ENCODE measurements around the gene LIMS3.
"Not testable (repeated sequence)": the region's sequence is repeated elsewhere in the genome, so short reads cannot be mapped to it uniquely, and the experiment has no call there.

LIMS3 gene

DNA sequence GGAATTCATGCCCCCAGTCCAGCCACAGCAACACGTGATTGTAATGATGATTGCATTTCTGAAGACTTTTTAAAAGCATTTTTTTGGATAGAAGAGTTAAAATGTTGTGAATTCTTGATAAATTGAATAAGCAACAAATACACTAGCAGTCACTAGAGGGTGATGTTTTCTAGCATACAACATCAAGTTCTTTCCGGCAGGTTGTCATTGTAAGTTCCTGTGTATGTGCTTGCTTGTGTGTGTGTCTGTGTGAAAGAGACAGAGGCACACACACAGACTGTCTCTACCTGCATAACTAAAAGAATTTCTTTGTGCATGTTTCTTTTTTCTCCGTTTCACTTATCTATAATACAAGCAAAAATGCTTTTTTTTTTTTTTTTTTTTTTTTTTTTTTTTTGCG is 8.6 kb upstream of the LIMS3 start:
- not testable (repeated sequence) for H2BK5ac ChIP-seq (ENCODE audit: low read length); H3K4me3 ChIP-seq (ENCODE audit: low read length); DNase-seq; H3K79me2 ChIP-seq (ENCODE audit: control insufficient read depth, insufficient read depth, low read length); H3K23ac ChIP-seq (ENCODE audit: low read length); H3K27ac ChIP-seq (ENCODE audit: low read depth, low read length); H2BK15ac ChIP-seq (replicated peaks; ENCODE audit: low read depth); H4K8ac ChIP-seq (ENCODE audit: low read depth, low read length); H3K56ac ChIP-seq (ENCODE audit: low read length); H3K27me3 ChIP-seq (ENCODE audit: insufficient read depth, low read length, poor library complexity); H3K4me2 ChIP-seq (ENCODE audit: low read length); H3K18ac ChIP-seq (ENCODE audit: low read length); H3K4me1 ChIP-seq (ENCODE audit: control insufficient read depth, low read depth, low read length); H3K79me1 ChIP-seq (ENCODE audit: low read length); H4K5ac ChIP-seq (ENCODE audit: low read length); H2BK120ac ChIP-seq (ENCODE audit: low read depth, low read length); H3K4ac ChIP-seq (ENCODE audit: low read depth, low read length); H3K36me3 ChIP-seq (ENCODE audit: control insufficient read depth, insufficient read depth, low read length); H2AK5ac ChIP-seq (ENCODE audit: low read length); H3K9ac ChIP-seq (ENCODE audit: low read length)
- no CpG with 5 or more reads among the region's 4 CpGs for WGBS (ENCODE audit: extremely low coverage, insufficient coverage, low lambda C conversion rate)

DNA sequence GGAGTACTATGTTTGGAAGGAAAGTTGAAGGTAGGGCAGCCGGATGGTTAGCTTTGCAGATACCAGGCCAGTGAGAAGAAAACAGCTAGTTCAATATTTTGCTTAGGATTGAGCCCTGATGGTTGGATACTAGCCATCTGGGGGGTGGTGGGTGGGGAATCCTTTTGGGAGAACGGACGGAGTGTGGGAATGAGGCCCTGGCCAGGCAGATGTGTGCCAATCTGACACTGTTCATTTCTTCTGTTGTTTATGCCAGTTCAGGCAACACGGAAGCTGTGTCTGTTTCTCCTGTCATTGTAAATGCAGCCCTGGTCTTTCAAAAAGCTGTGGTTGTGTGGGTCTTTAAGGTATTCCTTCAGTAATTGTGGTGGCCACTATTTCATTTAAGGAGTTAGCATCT is 7.5 kb upstream of the LIMS3 start:
- not testable (repeated sequence) for H3K9ac ChIP-seq (ENCODE audit: low read length); H3K79me1 ChIP-seq (ENCODE audit: low read length); H3K27me3 ChIP-seq (ENCODE audit: insufficient read depth, low read length, poor library complexity); H3K4me3 ChIP-seq (ENCODE audit: low read length); H2BK15ac ChIP-seq (replicated peaks; ENCODE audit: low read depth); H2BK120ac ChIP-seq (ENCODE audit: low read depth, low read length); H3K23ac ChIP-seq (ENCODE audit: low read length); H3K4me2 ChIP-seq (ENCODE audit: low read length); H3K27ac ChIP-seq (ENCODE audit: low read depth, low read length); H3K79me2 ChIP-seq (ENCODE audit: control insufficient read depth, insufficient read depth, low read length); H3K4me1 ChIP-seq (ENCODE audit: control insufficient read depth, low read depth, low read length); H2AK5ac ChIP-seq (ENCODE audit: low read length); H4K8ac ChIP-seq (ENCODE audit: low read depth, low read length); H3K18ac ChIP-seq (ENCODE audit: low read length); H3K4ac ChIP-seq (ENCODE audit: low read depth, low read length); DNase-seq; H3K36me3 ChIP-seq (ENCODE audit: control insufficient read depth, insufficient read depth, low read length); H3K56ac ChIP-seq (ENCODE audit: low read length); H2BK5ac ChIP-seq (ENCODE audit: low read length); H4K5ac ChIP-seq (ENCODE audit: low read length)
- no CpG with 5 or more reads among the region's 4 CpGs for WGBS (ENCODE audit: extremely low coverage, insufficient coverage, low lambda C conversion rate)

DNA sequence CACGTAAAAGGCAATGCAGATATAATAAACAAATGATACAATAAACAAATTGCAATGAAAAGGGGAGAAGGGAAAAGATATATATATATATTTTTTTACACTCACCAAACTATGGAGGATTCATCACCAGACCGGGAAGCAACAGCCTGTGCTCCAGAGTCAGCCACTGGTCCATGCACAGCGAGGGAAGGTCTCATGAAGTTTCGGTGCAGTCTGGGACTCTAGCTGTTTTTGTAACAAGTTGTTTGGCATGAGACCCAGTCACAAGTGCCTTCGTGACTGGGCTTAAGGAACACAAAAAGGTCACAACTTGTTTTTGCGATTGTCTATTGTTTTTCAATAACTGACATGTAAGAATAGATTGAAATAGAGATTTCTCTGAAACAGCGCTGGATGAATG is 4.8 kb upstream of the LIMS3 start:
- H4K5ac ChIP-seq (ENCODE audit: low read length); H3K9ac ChIP-seq (ENCODE audit: low read length); H3K4me2 ChIP-seq (ENCODE audit: low read length); H3K79me2 ChIP-seq (ENCODE audit: control insufficient read depth, insufficient read depth, low read length); H3K27ac ChIP-seq (ENCODE audit: low read depth, low read length); H3K4me3 ChIP-seq (ENCODE audit: low read length); H3K56ac ChIP-seq (ENCODE audit: low read length); H3K4ac ChIP-seq (ENCODE audit: low read depth, low read length); H4K8ac ChIP-seq (ENCODE audit: low read depth, low read length); H2BK120ac ChIP-seq (ENCODE audit: low read depth, low read length); H2BK5ac ChIP-seq (ENCODE audit: low read length); H2AK5ac ChIP-seq (ENCODE audit: low read length); H3K18ac ChIP-seq (ENCODE audit: low read length); H3K36me3 ChIP-seq (ENCODE audit: control insufficient read depth, insufficient read depth, low read length); DNase-seq; H2BK15ac ChIP-seq (replicated peaks; ENCODE audit: low read depth); H3K23ac ChIP-seq (ENCODE audit: low read length); H3K4me1 ChIP-seq (ENCODE audit: control insufficient read depth, low read depth, low read length); H3K79me1 ChIP-seq (ENCODE audit: low read length); H3K27me3 ChIP-seq (ENCODE audit: insufficient read depth, low read length, poor library complexity): not testable (repeated sequence)
- WGBS (ENCODE audit: extremely low coverage, insufficient coverage, low lambda C conversion rate), result no CpG with 5 or more reads among the region's 7 CpGs

DNA sequence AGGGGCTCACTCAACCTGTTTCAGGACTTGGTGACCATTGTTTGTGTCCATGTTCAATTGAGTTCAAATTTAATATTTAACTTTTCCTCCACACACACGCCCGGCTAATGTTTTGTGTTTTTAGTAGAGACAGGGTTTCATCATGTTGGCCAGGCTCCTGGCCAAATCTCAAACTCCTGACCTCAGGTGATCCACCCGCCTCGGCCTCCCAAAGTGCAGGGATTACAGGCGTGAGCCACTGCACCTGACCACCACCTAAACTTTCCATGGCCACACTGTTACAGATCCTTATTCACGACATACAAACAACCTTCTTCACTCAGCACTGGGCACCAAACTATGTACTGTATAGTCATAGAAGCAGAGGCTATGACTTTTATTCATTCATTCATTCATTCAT is 4.3 kb upstream of the LIMS3 start:
- H3K4me3 ChIP-seq (ENCODE audit: low read length); H3K23ac ChIP-seq (ENCODE audit: low read length); H2BK5ac ChIP-seq (ENCODE audit: low read length); H4K5ac ChIP-seq (ENCODE audit: low read length); H3K79me2 ChIP-seq (ENCODE audit: control insufficient read depth, insufficient read depth, low read length); H3K4me2 ChIP-seq (ENCODE audit: low read length); H3K27ac ChIP-seq (ENCODE audit: low read depth, low read length); H3K36me3 ChIP-seq (ENCODE audit: control insufficient read depth, insufficient read depth, low read length); H2BK120ac ChIP-seq (ENCODE audit: low read depth, low read length); H3K79me1 ChIP-seq (ENCODE audit: low read length); H3K56ac ChIP-seq (ENCODE audit: low read length); H4K8ac ChIP-seq (ENCODE audit: low read depth, low read length); H3K27me3 ChIP-seq (ENCODE audit: insufficient read depth, low read length, poor library complexity); H3K18ac ChIP-seq (ENCODE audit: low read length); H3K9ac ChIP-seq (ENCODE audit: low read length); H2AK5ac ChIP-seq (ENCODE audit: low read length); H3K4ac ChIP-seq (ENCODE audit: low read depth, low read length); H3K4me1 ChIP-seq (ENCODE audit: control insufficient read depth, low read depth, low read length); H2BK15ac ChIP-seq (replicated peaks; ENCODE audit: low read depth); DNase-seq: not testable (repeated sequence)
- no CpG with 5 or more reads among the region's 6 CpGs for WGBS (ENCODE audit: extremely low coverage, insufficient coverage, low lambda C conversion rate)

DNA sequence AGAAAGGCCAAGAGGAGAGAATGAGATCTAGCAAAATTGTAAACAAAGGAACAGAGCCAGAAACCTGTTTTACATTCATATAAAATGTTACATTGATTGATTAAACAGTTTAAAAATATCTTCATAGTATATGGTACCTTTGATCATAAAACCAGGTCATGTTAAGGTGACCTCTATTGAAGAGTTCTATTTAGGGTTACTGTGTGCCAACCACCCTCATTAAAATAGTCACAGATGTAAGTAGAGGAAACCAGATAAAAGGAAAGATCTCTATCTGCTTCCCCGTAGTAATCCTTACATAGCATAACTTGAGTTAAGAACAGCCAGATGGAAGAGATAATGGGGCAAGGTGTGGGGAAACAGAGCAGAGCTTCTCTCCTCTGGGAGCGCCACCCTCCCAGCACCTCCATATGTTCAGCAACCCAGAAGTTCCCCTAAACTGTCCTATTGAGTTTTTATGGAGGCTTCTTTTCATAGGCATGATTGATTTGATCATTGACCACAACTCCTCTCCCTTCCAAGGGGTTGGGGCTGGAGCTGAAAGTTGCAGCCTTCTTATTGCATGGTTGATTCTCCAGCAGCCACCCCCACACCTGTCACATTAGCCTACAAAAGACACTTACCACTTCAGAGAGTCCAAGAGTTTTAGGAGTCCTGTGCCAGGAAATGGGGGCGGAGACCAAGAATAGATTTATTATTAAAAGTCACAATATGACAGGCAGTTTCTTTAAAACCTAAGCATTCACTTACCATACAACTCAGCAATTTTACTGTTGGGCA is 3.2 kb upstream of the LIMS3 start:
- H4K8ac ChIP-seq (ENCODE audit: low read depth, low read length); H2BK120ac ChIP-seq (ENCODE audit: low read depth, low read length); H3K4me2 ChIP-seq (ENCODE audit: low read length); H3K36me3 ChIP-seq (ENCODE audit: control insufficient read depth, insufficient read depth, low read length); H3K79me1 ChIP-seq (ENCODE audit: low read length); H3K23ac ChIP-seq (ENCODE audit: low read length); H3K79me2 ChIP-seq (ENCODE audit: control insufficient read depth, insufficient read depth, low read length); H3K9ac ChIP-seq (ENCODE audit: low read length); H3K27ac ChIP-seq (ENCODE audit: low read depth, low read length); H3K27me3 ChIP-seq (ENCODE audit: insufficient read depth, low read length, poor library complexity); H3K56ac ChIP-seq (ENCODE audit: low read length); H3K4ac ChIP-seq (ENCODE audit: low read depth, low read length); H3K4me3 ChIP-seq (ENCODE audit: low read length); H2BK15ac ChIP-seq (replicated peaks; ENCODE audit: low read depth); H3K18ac ChIP-seq (ENCODE audit: low read length); H4K5ac ChIP-seq (ENCODE audit: low read length); H2BK5ac ChIP-seq (ENCODE audit: low read length); DNase-seq; H3K4me1 ChIP-seq (ENCODE audit: control insufficient read depth, low read depth, low read length); H2AK5ac ChIP-seq (ENCODE audit: low read length): not testable (repeated sequence)
- no CpG with 5 or more reads among the region's 3 CpGs for WGBS (ENCODE audit: extremely low coverage, insufficient coverage, low lambda C conversion rate)

DNA sequence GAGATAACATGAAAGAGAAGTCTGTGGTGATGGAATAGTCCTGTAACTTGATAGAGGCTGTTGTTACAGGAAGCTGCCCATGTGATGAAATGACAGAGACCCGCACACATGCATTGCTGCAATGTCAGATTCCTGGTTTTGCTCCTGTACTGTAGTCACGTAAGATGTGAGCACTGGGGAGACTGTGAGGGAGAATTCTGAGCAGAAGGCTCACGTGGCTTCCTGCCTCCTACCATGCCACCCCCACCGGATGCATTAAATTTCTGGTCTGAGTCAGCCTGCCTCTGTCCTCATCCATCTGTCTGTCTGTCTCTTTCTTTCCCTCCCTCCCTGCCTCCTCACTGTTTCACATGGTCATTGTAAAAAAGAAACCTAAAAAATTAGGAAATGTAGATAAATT is 2.3 kb upstream of the LIMS3 start:
- not testable (repeated sequence) for H2BK120ac ChIP-seq (ENCODE audit: low read depth, low read length); H3K36me3 ChIP-seq (ENCODE audit: control insufficient read depth, insufficient read depth, low read length); H3K79me2 ChIP-seq (ENCODE audit: control insufficient read depth, insufficient read depth, low read length); H3K4me1 ChIP-seq (ENCODE audit: control insufficient read depth, low read depth, low read length); H2BK5ac ChIP-seq (ENCODE audit: low read length); H3K9ac ChIP-seq (ENCODE audit: low read length); H3K18ac ChIP-seq (ENCODE audit: low read length); H3K4ac ChIP-seq (ENCODE audit: low read depth, low read length); H3K4me3 ChIP-seq (ENCODE audit: low read length); H4K5ac ChIP-seq (ENCODE audit: low read length); H3K27me3 ChIP-seq (ENCODE audit: insufficient read depth, low read length, poor library complexity); H3K79me1 ChIP-seq (ENCODE audit: low read length); H3K4me2 ChIP-seq (ENCODE audit: low read length); H2AK5ac ChIP-seq (ENCODE audit: low read length); H3K56ac ChIP-seq (ENCODE audit: low read length); H3K27ac ChIP-seq (ENCODE audit: low read depth, low read length); H4K8ac ChIP-seq (ENCODE audit: low read depth, low read length); H3K23ac ChIP-seq (ENCODE audit: low read length); H2BK15ac ChIP-seq (replicated peaks; ENCODE audit: low read depth); DNase-seq
- no CpG with 5 or more reads among the region's 4 CpGs for WGBS (ENCODE audit: extremely low coverage, insufficient coverage, low lambda C conversion rate)

Measured in mesendoderm (in vitro differentiated cells).